HepG2 (cell line): ENCODE results near the gene RPS6KB2. TPM values are rescaled to one million over a fixed set of nuclear protein-coding genes. Genes with fewer than 3 reads are reported as not detected.
A peak's percentile ranks its signal among the peaks of the same experiment; 100 is the strongest.

Source experiments
- ARID2 ChIP-seq: sonication (generic); formaldehyde crosslinking; IDR thresholded peaks from 2 replicates; pipeline ENCODE4 v1.8.1; 2022; ENCODE audit warnings: mild to moderate bottlenecking, missing genetic modification reagents, borderline replicate concordance
- CENPT ChIP-seq: sonication (generic); formaldehyde crosslinking; IDR thresholded peaks from 2 replicates; pipeline ENCODE4 v1.8.0; 2022; ENCODE audit warnings: low read depth, mild to moderate bottlenecking, moderate library complexity, missing genetic modification reagents
- CHD2 ChIP-seq: IDR thresholded peaks from 2 replicates; pipeline ENCODE4 v1.6.1; 2011; ENCODE audit warnings: low read depth, low read length, improper control_type of control experiment
- IKZF1 ChIP-seq: fragments of 450-650 bp; IDR thresholded peaks from 2 replicates; pipeline ENCODE4 v1.7.1; 2016
- MBD4 ChIP-seq: IDR thresholded peaks from 2 replicates; pipeline ENCODE4 v1.6.1; 2012; ENCODE audit warnings: low read length, inconsistent platforms, borderline replicate concordance
- XBP1 ChIP-seq: sonication (generic); formaldehyde crosslinking; IDR thresholded peaks from 2 replicates; pipeline ENCODE4 v1.5.0; 2020; ENCODE audit warnings: missing genetic modification reagents
- ZNF230 ChIP-seq: sonication (generic); formaldehyde crosslinking; IDR thresholded peaks from 2 replicates; pipeline ENCODE4 v1.4.0; 2020; ENCODE audit warnings: mild to moderate bottlenecking, missing genetic modification reagents
- ZSCAN29 ChIP-seq: sonication (generic); formaldehyde crosslinking; conservative IDR thresholded peaks from 2 replicates; pipeline ENCODE4 v1.4.0; 2020; ENCODE audit warnings: mild to moderate bottlenecking, missing genetic modification reagents
- polyA plus RNA-seq, 8 experiments: library from polyadenylated mRNA; depleted of rRNA in 3 of 8; stranded (reverse) in 7 of 8; unstranded in 1 of 8; fragments of >200 nt; fragmentation: Illumina TruSeq in 4 of 8; extraction: Trizol in 4 of 8; gene quantifications; 2 replicates each; pipeline versions ENCODE4 v1.2.1 to v1.2.3, GENCODE V29; 2011 to 2016; ENCODE audit warnings: low read depth in 4 of 8, missing spikeins in 1 of 8, mixed read lengths in 1 of 8; ENCODE audit not compliant: insufficient read depth in 1 of 8
- total RNA-seq, 5 experiments: library from RNA; depleted of rRNA; stranded (reverse); fragments of >200 nt; fragmentation: Illumina TruSeq; extraction: Trizol; gene quantifications; 2 replicates each; pipeline ENCODE4 v1.2.3, GENCODE V29; 2016; ENCODE audit warnings: low read depth in 1 of 5
- TF ChIP-seq, protein P1 (sequence below): sonication (generic); formaldehyde crosslinking; conservative IDR thresholded peaks from 2 replicates; pipeline ENCODE4 v1.8.0; 2022; ENCODE audit warnings: missing genetic modification reagents
- TF ChIP-seq, protein P2 (sequence below): sonication (generic); formaldehyde crosslinking; IDR thresholded peaks from 2 replicates; pipeline ENCODE4 v1.4.0; 2020; ENCODE audit warnings: mild to moderate bottlenecking, missing genetic modification reagents
- TF ChIP-seq, protein P3 (sequence below), 2 experiments: fragments of 450-650 bp in 1 of 2; sonication (generic) in 1 of 2; formaldehyde crosslinking in 1 of 2; IDR thresholded peaks; 2 replicates each; pipeline versions ENCODE4 v1.6.1 to v1.8.0; 2016 to 2022; ENCODE audit warnings: antibody characterized with exemption in 1 of 2, mild to moderate bottlenecking in 1 of 2, missing genetic modification reagents in 1 of 2
- TF ChIP-seq, protein P4 (sequence below): sonication (generic); formaldehyde crosslinking; IDR thresholded peaks from 2 replicates; pipeline ENCODE4 v1.5.1; 2020; ENCODE audit warnings: mild to moderate bottlenecking, moderate library complexity, missing genetic modification reagents

The RPS6KB2 gene
- total and polyA plus RNA-seq, 2 of the 13 experiments (the other 11 are each of a cell fraction or from before 2014, with no cell fraction given), result 52.9 to 54.8 TPM

DNA sequence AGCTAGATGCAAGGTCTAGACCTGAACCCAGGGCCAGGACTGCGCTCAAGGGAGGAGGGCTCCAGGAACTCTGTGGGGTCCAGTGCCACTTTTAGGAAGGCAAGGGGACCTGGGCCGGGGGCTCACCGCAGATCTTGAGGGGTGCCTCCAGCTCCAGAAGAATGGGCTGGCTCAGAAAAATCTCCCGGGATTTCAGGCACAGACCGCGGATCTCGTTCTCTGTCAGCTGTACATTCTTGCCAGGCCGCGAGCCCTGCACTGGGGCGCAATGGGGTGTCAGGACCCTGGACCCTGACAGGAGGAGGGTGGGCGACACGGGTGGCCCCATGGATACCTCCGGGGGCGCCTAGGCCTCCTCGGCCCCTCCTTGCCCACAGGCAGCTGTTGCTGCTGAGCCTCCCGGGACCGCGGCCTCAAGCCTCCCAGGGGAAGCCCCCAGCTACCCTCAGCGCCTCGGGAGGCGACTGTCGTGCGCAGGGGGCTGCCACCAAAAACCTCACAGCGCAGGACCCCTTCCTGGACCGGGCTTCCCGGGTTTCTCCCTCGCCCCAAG is 27.3 kb upstream of the RPS6KB2 start (continued):
- TF ChIP-seq, protein P1, sequence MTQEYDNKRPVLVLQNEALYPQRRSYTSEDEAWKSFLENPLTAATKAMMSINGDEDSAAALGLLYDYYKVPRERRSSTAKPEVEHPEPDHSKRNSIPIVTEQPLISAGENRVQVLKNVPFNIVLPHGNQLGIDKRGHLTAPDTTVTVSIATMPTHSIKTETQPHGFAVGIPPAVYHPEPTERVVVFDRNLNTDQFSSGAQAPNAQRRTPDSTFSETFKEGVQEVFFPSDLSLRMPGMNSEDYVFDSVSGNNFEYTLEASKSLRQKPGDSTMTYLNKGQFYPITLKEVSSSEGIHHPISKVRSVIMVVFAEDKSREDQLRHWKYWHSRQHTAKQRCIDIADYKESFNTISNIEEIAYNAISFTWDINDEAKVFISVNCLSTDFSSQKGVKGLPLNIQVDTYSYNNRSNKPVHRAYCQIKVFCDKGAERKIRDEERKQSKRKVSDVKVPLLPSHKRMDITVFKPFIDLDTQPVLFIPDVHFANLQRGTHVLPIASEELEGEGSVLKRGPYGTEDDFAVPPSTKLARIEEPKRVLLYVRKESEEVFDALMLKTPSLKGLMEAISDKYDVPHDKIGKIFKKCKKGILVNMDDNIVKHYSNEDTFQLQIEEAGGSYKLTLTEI (CRISPR knock-in tag), result no peak
- TF ChIP-seq, protein P2, sequence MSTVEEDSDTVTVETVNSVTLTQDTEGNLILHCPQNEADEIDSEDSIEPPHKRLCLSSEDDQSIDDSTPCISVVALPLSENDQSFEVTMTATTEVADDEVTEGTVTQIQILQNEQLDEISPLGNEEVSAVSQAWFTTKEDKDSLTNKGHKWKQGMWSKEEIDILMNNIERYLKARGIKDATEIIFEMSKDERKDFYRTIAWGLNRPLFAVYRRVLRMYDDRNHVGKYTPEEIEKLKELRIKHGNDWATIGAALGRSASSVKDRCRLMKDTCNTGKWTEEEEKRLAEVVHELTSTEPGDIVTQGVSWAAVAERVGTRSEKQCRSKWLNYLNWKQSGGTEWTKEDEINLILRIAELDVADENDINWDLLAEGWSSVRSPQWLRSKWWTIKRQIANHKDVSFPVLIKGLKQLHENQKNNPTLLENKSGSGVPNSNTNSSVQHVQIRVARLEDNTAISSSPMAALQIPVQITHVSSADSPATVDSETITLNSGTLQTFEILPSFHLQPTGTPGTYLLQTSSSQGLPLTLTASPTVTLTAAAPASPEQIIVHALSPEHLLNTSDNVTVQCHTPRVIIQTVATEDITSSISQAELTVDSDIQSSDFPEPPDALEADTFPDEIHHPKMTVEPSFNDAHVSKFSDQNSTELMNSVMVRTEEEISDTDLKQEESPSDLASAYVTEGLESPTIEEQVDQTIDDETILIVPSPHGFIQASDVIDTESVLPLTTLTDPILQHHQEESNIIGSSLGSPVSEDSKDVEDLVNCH (CRISPR knock-in tag), result no peak
- TF ChIP-seq ZNF230 (CRISPR knock-in tag), result no peak
- peak; percentile 33; the same call in 1 of the 2 replicates for TF ChIP-seq CHD2
- TF ChIP-seq MBD4, result no peak
- no peak for TF ChIP-seq CENPT (CRISPR knock-in tag)
- TF ChIP-seq, protein P3, sequence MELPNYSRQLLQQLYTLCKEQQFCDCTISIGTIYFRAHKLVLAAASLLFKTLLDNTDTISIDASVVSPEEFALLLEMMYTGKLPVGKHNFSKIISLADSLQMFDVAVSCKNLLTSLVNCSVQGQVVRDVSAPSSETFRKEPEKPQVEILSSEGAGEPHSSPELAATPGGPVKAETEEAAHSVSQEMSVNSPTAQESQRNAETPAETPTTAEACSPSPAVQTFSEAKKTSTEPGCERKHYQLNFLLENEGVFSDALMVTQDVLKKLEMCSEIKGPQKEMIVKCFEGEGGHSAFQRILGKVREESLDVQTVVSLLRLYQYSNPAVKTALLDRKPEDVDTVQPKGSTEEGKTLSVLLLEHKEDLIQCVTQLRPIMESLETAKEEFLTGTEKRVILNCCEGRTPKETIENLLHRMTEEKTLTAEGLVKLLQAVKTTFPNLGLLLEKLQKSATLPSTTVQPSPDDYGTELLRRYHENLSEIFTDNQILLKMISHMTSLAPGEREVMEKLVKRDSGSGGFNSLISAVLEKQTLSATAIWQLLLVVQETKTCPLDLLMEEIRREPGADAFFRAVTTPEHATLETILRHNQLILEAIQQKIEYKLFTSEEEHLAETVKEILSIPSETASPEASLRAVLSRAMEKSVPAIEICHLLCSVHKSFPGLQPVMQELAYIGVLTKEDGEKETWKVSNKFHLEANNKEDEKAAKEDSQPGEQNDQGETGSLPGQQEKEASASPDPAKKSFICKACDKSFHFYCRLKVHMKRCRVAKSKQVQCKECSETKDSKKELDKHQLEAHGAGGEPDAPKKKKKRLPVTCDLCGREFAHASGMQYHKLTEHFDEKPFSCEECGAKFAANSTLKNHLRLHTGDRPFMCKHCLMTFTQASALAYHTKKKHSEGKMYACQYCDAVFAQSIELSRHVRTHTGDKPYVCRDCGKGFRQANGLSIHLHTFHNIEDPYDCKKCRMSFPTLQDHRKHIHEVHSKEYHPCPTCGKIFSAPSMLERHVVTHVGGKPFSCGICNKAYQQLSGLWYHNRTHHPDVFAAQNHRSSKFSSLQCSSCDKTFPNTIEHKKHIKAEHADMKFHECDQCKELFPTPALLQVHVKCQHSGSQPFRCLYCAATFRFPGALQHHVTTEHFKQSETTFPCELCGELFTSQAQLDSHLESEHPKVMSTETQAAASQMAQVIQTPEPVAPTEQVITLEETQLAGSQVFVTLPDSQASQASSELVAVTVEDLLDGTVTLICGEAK (IDR thresholded peaks at IDR 0.05), result no peak
- TF ChIP-seq, protein P3 (CRISPR knock-in tag; IDR thresholded peaks at IDR 0.05), result 0 out of 2 replicates have a peak, but pooled peaks have one; percentile 38
- TF ChIP-seq, protein P4, sequence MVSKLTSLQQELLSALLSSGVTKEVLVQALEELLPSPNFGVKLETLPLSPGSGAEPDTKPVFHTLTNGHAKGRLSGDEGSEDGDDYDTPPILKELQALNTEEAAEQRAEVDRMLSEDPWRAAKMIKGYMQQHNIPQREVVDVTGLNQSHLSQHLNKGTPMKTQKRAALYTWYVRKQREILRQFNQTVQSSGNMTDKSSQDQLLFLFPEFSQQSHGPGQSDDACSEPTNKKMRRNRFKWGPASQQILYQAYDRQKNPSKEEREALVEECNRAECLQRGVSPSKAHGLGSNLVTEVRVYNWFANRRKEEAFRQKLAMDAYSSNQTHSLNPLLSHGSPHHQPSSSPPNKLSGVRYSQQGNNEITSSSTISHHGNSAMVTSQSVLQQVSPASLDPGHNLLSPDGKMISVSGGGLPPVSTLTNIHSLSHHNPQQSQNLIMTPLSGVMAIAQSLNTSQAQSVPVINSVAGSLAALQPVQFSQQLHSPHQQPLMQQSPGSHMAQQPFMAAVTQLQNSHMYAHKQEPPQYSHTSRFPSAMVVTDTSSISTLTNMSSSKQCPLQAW, result peak; percentile 64
- no peak for TF ChIP-seq XBP1 (CRISPR knock-in tag)
- no peak for TF ChIP-seq ZSCAN29 (CRISPR knock-in tag)
- TF ChIP-seq ARID2 (CRISPR knock-in tag), result 0 out of 2 replicates have a peak, but pooled peaks have one; percentile 47
- no peak for TF ChIP-seq IKZF1
